Measurements from ENCODE around the gene POT1.

- TF ChIP-seq, protein P1, sequence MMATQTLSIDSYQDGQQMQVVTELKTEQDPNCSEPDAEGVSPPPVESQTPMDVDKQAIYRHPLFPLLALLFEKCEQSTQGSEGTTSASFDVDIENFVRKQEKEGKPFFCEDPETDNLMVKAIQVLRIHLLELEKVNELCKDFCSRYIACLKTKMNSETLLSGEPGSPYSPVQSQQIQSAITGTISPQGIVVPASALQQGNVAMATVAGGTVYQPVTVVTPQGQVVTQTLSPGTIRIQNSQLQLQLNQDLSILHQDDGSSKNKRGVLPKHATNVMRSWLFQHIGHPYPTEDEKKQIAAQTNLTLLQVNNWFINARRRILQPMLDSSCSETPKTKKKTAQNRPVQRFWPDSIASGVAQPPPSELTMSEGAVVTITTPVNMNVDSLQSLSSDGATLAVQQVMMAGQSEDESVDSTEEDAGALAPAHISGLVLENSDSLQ (IDR thresholded peaks at IDR 0.05): no peak
- TF ChIP-seq BHLHE40 (IDR thresholded peaks at IDR 0.05; ENCODE audit: borderline replicate concordance): no peak
- no peak for TF ChIP-seq SUZ12 (IDR thresholded peaks at IDR 0.05)
- no peak for TF ChIP-seq FOXK2 (IDR thresholded peaks at IDR 0.05)
- TF ChIP-seq ELF4 (IDR thresholded peaks at IDR 0.05): no peak
- TF ChIP-seq NFRKB (IDR thresholded peaks at IDR 0.05): no peak
- TF ChIP-seq TARDBP (IDR thresholded peaks at IDR 0.05): no peak
- no peak for TF ChIP-seq FOXA1 (IDR thresholded peaks at IDR 0.05)
- TF ChIP-seq SP1 (IDR thresholded peaks at IDR 0.05): no peak
- TF ChIP-seq FOXM1 (IDR thresholded peaks at IDR 0.05; ENCODE audit: borderline replicate concordance): no peak
- no peak for TF ChIP-seq HDGF (IDR thresholded peaks at IDR 0.05; ENCODE audit: borderline replicate concordance)
- no peak for TF ChIP-seq ARNT (IDR thresholded peaks at IDR 0.05)
- no peak for TF ChIP-seq CTBP1 (IDR thresholded peaks at IDR 0.05; ENCODE audit: borderline replicate concordance)
- no peak for TF ChIP-seq ZNF384 (IDR thresholded peaks at IDR 0.05)
These were observed 49.9 kb downstream of the POT1 start for GRCh38 chr7:124879771-124880170.

All from HEK293T (cell line).